Gastroesophageal sphincter (tissue), 4 donors: Measurements from ENCODE around the gene RPTN. TPM values are rescaled to one million over a fixed set of nuclear protein-coding genes. Genes with fewer than 3 reads are reported as not detected.

Source experiments
- ATAC-seq: fragments of 150-250 bp; one replicate; pipeline ENCODE4 v1.9.1; 2016; ENCODE audit warnings: mild to moderate bottlenecking, moderate library complexity
- H3K27ac ChIP-seq, 4 donors: fragments of 200-600 bp; sonication (generic) in 3 of 4; 1 replicate in 3 of 4; 2 replicates in 1 of 4; pipeline ENCODE4 v1.5.1; 2016 to 2019
- H3K27me3 ChIP-seq: fragments of 200-600 bp; sonication (generic); one replicate; pipeline ENCODE4 v1.5.1; 2019
- H3K36me3 ChIP-seq, 2 donors: fragments of 200-600 bp; sonication (generic); one replicate each; pipeline ENCODE4 v1.5.1; 2019; ENCODE audit warnings: control low read depth in 1 of 2
- H3K4me1 ChIP-seq, 3 donors: fragments of 200-600 bp; sonication (generic); 1 replicate in 2 of 3; 2 replicates in 1 of 3; pipeline ENCODE4 v1.5.1; 2016 to 2019; ENCODE audit warnings: control low read depth in 2 of 3
- H3K4me3 ChIP-seq, 2 donors: fragments of 200-600 bp; sonication (generic); one replicate each; pipeline ENCODE4 v1.5.1; 2019; ENCODE audit warnings: mild to moderate bottlenecking in 1 of 2, moderate library complexity in 1 of 2
- H3K9me3 ChIP-seq, 3 donors: fragments of 200-600 bp; sonication (generic); one replicate each; pipeline ENCODE4 v1.5.1; 2017 to 2019; ENCODE audit warnings: control low read depth in 2 of 3
- EP300 ChIP-seq: sonication (generic); formaldehyde crosslinking; IDR thresholded peaks from one replicate; pipeline ENCODE4 v1.6.1; 2017; ENCODE audit warnings: antibody characterized with exemption, mild to moderate bottlenecking
- POLR2A ChIP-seq, 2 donors: fragments of 450-650 bp; IDR thresholded peaks; one replicate each; pipeline ENCODE4 v1.6.1; 2017; ENCODE audit warnings: antibody characterized with exemption in 2 of 2, mild to moderate bottlenecking in 2 of 2, moderate library complexity in 1 of 2
- POLR2AphosphoS5 ChIP-seq: sonication (generic); formaldehyde crosslinking; IDR thresholded peaks from one replicate; pipeline ENCODE4 v1.6.1; 2017; ENCODE audit warnings: antibody characterized with exemption
- WGBS, 2 donors: methylation state at CpG; one replicate each; pipeline ENCODE4 v1.1.5; 2018; ENCODE audit warnings: low coverage in 1 of 2; 5-methylcytosine and 5-hydroxymethylcytosine counted together
- total RNA-seq, 4 donors: library from RNA; depleted of rRNA; stranded (reverse); fragments of >200 nt; gene quantifications; one replicate each; pipeline ENCODE4 v1.1.0, GENCODE V29; 2016
- TF ChIP-seq, protein P1 (sequence below), 4 experiments: fragments of 200-600 bp in 2 of 4; fragments of 450-650 bp in 2 of 4; sonication (generic) in 1 of 4; IDR thresholded peaks; one replicate each; pipeline ENCODE4 v1.5.1; 2017 to 2019; ENCODE audit warnings: antibody characterized with exemption in 4 of 4, mild to moderate bottlenecking in 2 of 4, moderate library complexity in 2 of 4

The RPTN gene
- total RNA-seq, 4 donors from 2014 or later = not detected

DNA sequence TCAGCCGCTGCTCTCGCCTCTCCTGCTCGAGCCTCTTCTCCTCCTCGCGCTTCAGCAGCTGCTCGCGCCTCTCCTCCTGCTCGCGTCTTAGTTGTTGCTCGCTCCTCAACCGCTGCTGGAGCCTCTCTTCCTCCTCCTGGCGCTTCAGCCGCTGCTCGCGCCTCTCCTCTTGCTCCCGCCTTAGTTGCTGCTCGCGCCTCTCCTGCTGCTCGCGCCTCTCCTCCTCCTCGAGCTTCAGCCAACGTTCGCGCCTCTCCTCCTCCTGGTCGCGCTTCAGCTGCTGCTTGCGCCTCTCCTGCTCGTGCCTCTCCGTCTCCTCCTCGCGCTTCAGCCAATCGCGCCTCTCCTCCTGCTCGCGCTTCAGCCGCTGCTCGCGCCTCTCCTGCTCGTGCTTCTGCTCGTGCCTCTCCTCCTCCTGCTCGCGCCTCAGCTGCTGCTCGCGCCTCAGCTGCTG, 47.5 kb downstream of the RPTN start:
- no peak overlapping the region for H3K27ac ChIP-seq
- peak overlapping the region; percentile 15 to 54 for H3K4me3 ChIP-seq
- ATAC-seq = no peak
- no peaks in the 10 kb centered on the region for H3K36me3 ChIP-seq
- H3K9me3 ChIP-seq = peaks cover 0 to 23% (median 0%) of the 10 kb centered on the region in 3 donors
- TF ChIP-seq, protein P1, sequence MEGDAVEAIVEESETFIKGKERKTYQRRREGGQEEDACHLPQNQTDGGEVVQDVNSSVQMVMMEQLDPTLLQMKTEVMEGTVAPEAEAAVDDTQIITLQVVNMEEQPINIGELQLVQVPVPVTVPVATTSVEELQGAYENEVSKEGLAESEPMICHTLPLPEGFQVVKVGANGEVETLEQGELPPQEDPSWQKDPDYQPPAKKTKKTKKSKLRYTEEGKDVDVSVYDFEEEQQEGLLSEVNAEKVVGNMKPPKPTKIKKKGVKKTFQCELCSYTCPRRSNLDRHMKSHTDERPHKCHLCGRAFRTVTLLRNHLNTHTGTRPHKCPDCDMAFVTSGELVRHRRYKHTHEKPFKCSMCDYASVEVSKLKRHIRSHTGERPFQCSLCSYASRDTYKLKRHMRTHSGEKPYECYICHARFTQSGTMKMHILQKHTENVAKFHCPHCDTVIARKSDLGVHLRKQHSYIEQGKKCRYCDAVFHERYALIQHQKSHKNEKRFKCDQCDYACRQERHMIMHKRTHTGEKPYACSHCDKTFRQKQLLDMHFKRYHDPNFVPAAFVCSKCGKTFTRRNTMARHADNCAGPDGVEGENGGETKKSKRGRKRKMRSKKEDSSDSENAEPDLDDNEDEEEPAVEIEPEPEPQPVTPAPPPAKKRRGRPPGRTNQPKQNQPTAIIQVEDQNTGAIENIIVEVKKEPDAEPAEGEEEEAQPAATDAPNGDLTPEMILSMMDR (IDR thresholded peaks at IDR 0.05) = no peak
- no peak for TF ChIP-seq POLR2A (IDR thresholded peaks at IDR 0.05)
- no peak for TF ChIP-seq POLR2AphosphoS5
- no peak for TF ChIP-seq EP300
- H3K4me1 ChIP-seq = peaks cover 0 to 55% (median 28%) of the 10 kb centered on the region in 3 donors
- H3K27me3 ChIP-seq = peaks cover 100% of the 10 kb centered on the region
- WGBS, 2 donors = 1% methylated on average over 37 to 39 of the region's 44 CpGs

DNA sequence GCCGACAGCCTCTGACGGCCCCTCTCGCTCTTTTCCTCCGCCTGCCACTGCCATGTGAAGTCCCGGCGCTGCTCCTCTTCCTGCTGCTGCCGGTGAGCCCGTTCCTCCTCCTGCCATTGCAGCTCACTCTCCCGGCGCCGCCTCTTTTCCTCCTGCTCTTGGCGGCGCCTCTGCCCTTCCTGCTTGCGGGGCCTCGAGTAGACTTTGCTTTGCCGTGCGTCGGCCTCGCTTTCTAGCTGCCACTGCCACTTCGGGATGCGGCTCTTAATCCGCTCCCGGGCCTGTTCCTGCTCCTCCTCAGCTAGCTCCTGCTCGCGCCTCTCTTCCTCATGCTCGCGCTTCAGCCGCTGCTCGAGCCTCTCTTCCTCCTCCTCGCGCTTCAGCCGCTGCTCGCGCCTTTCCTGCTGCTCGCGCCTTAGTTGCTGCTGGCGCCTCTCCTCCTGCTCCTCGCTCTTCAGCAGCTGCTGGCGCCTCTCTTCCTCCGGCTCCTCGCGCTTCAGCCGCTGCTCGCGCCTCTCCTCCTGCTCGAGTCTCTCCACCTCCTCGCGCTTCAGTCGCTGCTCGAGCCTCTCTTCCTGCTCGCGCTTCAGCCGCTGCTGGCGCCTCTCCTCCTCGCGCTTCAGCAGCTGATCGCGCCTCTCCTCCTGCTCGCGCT, 48.0 kb downstream of the RPTN start:
- H3K9me3 ChIP-seq = peaks cover 0 to 23% (median 0%) of the 10 kb centered on the region in 3 donors
- no peaks in the 10 kb centered on the region for H3K36me3 ChIP-seq
- 2 to 3% methylated on average over 48 to 58 of the region's 60 CpGs for WGBS, 2 donors
- TF ChIP-seq, protein P1 (IDR thresholded peaks at IDR 0.05) = no peak
- H3K4me3 ChIP-seq = peak overlapping the region; percentile 15 to 54
- H3K4me1 ChIP-seq = peaks cover 0 to 55% (median 28%) of the 10 kb centered on the region in 3 donors
- H3K27me3 ChIP-seq = peaks cover 100% of the 10 kb centered on the region
- no peak overlapping the region for H3K27ac ChIP-seq
- ATAC-seq = no peak

DNA sequence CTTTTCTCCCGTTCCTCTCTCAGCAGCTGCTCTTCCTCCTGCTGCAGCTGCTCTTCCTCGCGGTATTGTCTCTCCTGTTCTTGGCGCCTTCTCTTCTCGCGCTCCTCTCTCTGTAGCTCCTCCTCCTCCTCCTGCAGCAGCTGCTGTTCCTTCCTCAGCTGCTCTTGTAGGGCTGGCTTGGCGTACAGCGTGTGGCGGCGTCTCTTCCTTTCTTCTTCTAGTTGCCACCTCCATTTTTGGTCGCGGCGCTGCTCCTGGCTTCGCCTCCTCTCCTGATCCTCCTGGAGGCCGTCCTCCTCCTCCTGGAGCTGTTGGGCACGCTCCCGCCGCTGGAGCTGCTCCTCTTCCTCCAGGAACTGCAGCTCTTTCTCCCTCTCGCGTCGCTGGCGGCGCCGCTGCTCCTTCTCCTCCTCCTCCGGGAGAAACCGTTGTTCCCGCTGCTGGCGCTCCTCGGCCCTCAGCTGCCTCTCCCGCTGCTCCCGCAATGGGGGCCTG, 48.6 kb downstream of the RPTN start:
- Histone ChIP-seq H3K36me3 (no peaks in the 10 kb centered on the region), H3K4me1 (peaks cover 0 to 55% (median 28%) of the 10 kb centered on the region in 3 donors), H3K9me3 (peaks cover 0 to 23% (median 0%) of the 10 kb centered on the region in 3 donors), H3K4me3 (peak overlapping the region; percentile 15 to 54), H3K27ac (no peak overlapping the region), H3K27me3 (peaks cover 100% of the 10 kb centered on the region)
- WGBS, 2 donors = 3 to 9% methylated on average over 11 to 30 of the region's 31 CpGs
- ATAC-seq = no peak
- TF ChIP-seq POLR2AphosphoS5 = no peak
- TF ChIP-seq POLR2A (IDR thresholded peaks at IDR 0.05) = no peak
- TF ChIP-seq, protein P1 (IDR thresholded peaks at IDR 0.05) = no peak
- TF ChIP-seq EP300 = no peak

GRCh38 chr1:152109998-152110294, 49.1 kb downstream of the RPTN start:
- H3K27ac ChIP-seq = no peak overlapping the region
- H3K4me1 ChIP-seq = peaks cover 0 to 55% (median 28%) of the 10 kb centered on the region in 3 donors
- 8 to 29% methylated on average over 15 of the region's 15 CpGs for WGBS, 2 donors
- H3K36me3 ChIP-seq = no peaks in the 10 kb centered on the region
- H3K9me3 ChIP-seq = peaks cover 0 to 23% (median 0%) of the 10 kb centered on the region in 3 donors
- TF ChIP-seq, protein P1 (IDR thresholded peaks at IDR 0.05) = no peak
- TF ChIP-seq EP300 (no peak), POLR2A (IDR thresholded peaks at IDR 0.05) (no peak), POLR2AphosphoS5 (no peak)
- H3K4me3 ChIP-seq = peak overlapping the region in 1 of 2 donors; percentile 54
- ATAC-seq = no peak
- H3K27me3 ChIP-seq = peaks cover 100% of the 10 kb centered on the region
